Mesenchymal stem cell (in vitro differentiated cells and primary cell): ENCODE data around the gene PHLPP2.

ENCODE experiments used
- DNase-seq: peaks from one replicate; pipeline ENCODE4 v3.0.0-alpha.2; 2013
- H2AFZ ChIP-seq: one replicate; pipeline ENCODE4 v1.6.1; 2013; ENCODE audit warnings: low read depth, mild to moderate bottlenecking, control low read depth, inconsistent platforms, low read length, moderate library complexity
- H2AK5ac ChIP-seq: 2 replicates; pipeline ENCODE4 v1.6.1; 2013; ENCODE audit warnings: low read length, moderate library complexity, mild to moderate bottlenecking, inconsistent platforms; ENCODE audit not compliant: severe bottlenecking
- H2BK120ac ChIP-seq: one replicate; pipeline ENCODE4 v1.6.1; 2013; ENCODE audit warnings: low read depth, mild to moderate bottlenecking, inconsistent platforms, low read length, moderate library complexity
- H2BK12ac ChIP-seq, 2 experiments: one replicate each; pipeline ENCODE4 v1.6.1; 2013; ENCODE audit warnings: inconsistent platforms in 2 of 2, low read length in 2 of 2, mild to moderate bottlenecking in 2 of 2, moderate library complexity in 2 of 2, control low read depth in 1 of 2
- H2BK15ac ChIP-seq: one replicate; pipeline ENCODE4 v1.6.1; 2013; ENCODE audit warnings: mild to moderate bottlenecking, low read depth, inconsistent platforms; ENCODE audit not compliant: poor library complexity, severe bottlenecking
- H2BK5ac ChIP-seq: 2 replicates; pipeline ENCODE4 v1.6.1; 2013; ENCODE audit warnings: low read depth, mild to moderate bottlenecking, low read length, control low read depth, inconsistent platforms; ENCODE audit not compliant: poor library complexity, severe bottlenecking
- H3K14ac ChIP-seq, 2 experiments: one replicate each; pipeline ENCODE4 v1.6.1; 2013; ENCODE audit warnings: inconsistent platforms in 2 of 2, low read length in 2 of 2, control low read depth in 1 of 2, mild to moderate bottlenecking in 1 of 2, moderate library complexity in 1 of 2
- H3K18ac ChIP-seq, 2 experiments: one replicate each; pipeline ENCODE4 v1.6.1; 2013; ENCODE audit warnings: inconsistent platforms in 2 of 2, low read length in 2 of 2, control low read depth in 1 of 2, low read depth in 1 of 2, mild to moderate bottlenecking in 1 of 2
- H3K23ac ChIP-seq, 2 experiments: one replicate each; pipeline ENCODE4 v1.6.1; 2013; ENCODE audit warnings: inconsistent platforms in 2 of 2, low read length in 2 of 2, mild to moderate bottlenecking in 2 of 2, moderate library complexity in 2 of 2, control low read depth in 1 of 2
- H3K27ac ChIP-seq: 2 replicates; pipeline ENCODE4 v1.5.1; 2013; ENCODE audit warnings: mild to moderate bottlenecking, moderate library complexity, low read length, control low read depth, inconsistent platforms; ENCODE audit not compliant: poor library complexity, severe bottlenecking
- H3K27me3 ChIP-seq, 2 experiments: 2 replicates each; pipeline versions ENCODE4 v1.6.1 to v1.7.0; 2013; ENCODE audit warnings: low read length in 2 of 2, mild to moderate bottlenecking in 2 of 2, moderate library complexity in 2 of 2, control low read depth in 1 of 2, inconsistent platforms in 1 of 2; ENCODE audit not compliant: control insufficient read depth in 1 of 2, insufficient read depth in 1 of 2
- H3K36me3 ChIP-seq, 2 experiments: 2 replicates each; pipeline versions ENCODE4 v1.6.1 to v1.7.0; 2013; ENCODE audit warnings: low read length in 2 of 2, control low read depth in 1 of 2, inconsistent platforms in 1 of 2, low read depth in 1 of 2, mild to moderate bottlenecking in 1 of 2; ENCODE audit not compliant: insufficient read depth in 2 of 2, control insufficient read depth in 1 of 2
- H3K4ac ChIP-seq, 2 experiments: one replicate each; pipeline ENCODE4 v1.6.1; 2013; ENCODE audit warnings: inconsistent platforms in 2 of 2, low read length in 2 of 2, mild to moderate bottlenecking in 2 of 2, moderate library complexity in 2 of 2, control low read depth in 1 of 2, low read depth in 1 of 2
- H3K4me1 ChIP-seq: 2 replicates; pipeline ENCODE4 v1.6.1; 2013; ENCODE audit warnings: low read depth, low read length, control low read depth; ENCODE audit not compliant: control insufficient read depth, insufficient read depth
- H3K4me2 ChIP-seq: 2 replicates; pipeline ENCODE4 v1.6.1; 2013; ENCODE audit warnings: low read length, mild to moderate bottlenecking, inconsistent platforms; ENCODE audit not compliant: poor library complexity, severe bottlenecking
- H3K4me3 ChIP-seq, 2 experiments: 2 replicates each; pipeline versions ENCODE4 v1.5.1 to v1.7.0; 2013; ENCODE audit warnings: low read length in 2 of 2, mild to moderate bottlenecking in 2 of 2, control low read depth in 1 of 2, low read depth in 1 of 2; ENCODE audit not compliant: insufficient read depth in 1 of 2
- H3K79me1 ChIP-seq: replicated peaks from 2 replicates; pipeline ENCODE4 v1.6.1; 2013; ENCODE audit warnings: mild to moderate bottlenecking, control low read depth, low read length, inconsistent platforms; ENCODE audit not compliant: poor library complexity, severe bottlenecking
- H3K9ac ChIP-seq: 2 replicates; pipeline ENCODE4 v1.7.0; 2013; ENCODE audit warnings: mild to moderate bottlenecking, low read length, moderate library complexity
- H3K9me3 ChIP-seq: 2 replicates; pipeline ENCODE4 v1.7.0; 2013; ENCODE audit warnings: mild to moderate bottlenecking, low read length; ENCODE audit not compliant: control insufficient read depth
- H4K8ac ChIP-seq: one replicate; pipeline ENCODE4 v1.6.1; 2013; ENCODE audit warnings: inconsistent platforms, mild to moderate bottlenecking, low read length, moderate library complexity
- H4K91ac ChIP-seq: one replicate; pipeline ENCODE4 v1.6.1; 2013; ENCODE audit warnings: mild to moderate bottlenecking, low read length, inconsistent platforms
- WGBS: methylation state at CpG from one replicate; pipeline ENCODE4 v1.1.7; 2013; ENCODE audit warnings: mixed read lengths; 5-methylcytosine and 5-hydroxymethylcytosine counted together

PHLPP2 gene

GRCh38 chr16:71754652-71755051 lies 30.2 kb upstream of the PHLPP2 start:
- no peak overlapping the region for H3K27ac ChIP-seq
- H3K36me3 ChIP-seq: peaks cover 36 to 90% of the 10 kb centered on the region in 2 experiments
- no peak overlapping the region for H3K4me2 ChIP-seq
- H3K9ac ChIP-seq: no peak overlapping the region
- H2BK12ac ChIP-seq: no peak overlapping the region
- H2BK15ac ChIP-seq: no peak overlapping the region
- no peaks in the 10 kb centered on the region for H3K4me1 ChIP-seq
- H2AK5ac ChIP-seq: no peak overlapping the region
- no peak overlapping the region for H4K91ac ChIP-seq
- no peak overlapping the region for H2BK120ac ChIP-seq
- DNase-seq: no peak
- H4K8ac ChIP-seq: no peak overlapping the region
- H3K4ac ChIP-seq: no peak overlapping the region
- no peak overlapping the region for H2AFZ ChIP-seq
- H3K18ac ChIP-seq: no peak overlapping the region
- H3K14ac ChIP-seq: no peak overlapping the region
- H3K4me3 ChIP-seq: no peak overlapping the region
- H3K79me1 ChIP-seq: peaks cover 21% of the 10 kb centered on the region
- no peaks in the 10 kb centered on the region for H3K27me3 ChIP-seq
- no peak overlapping the region for H2BK5ac ChIP-seq
- no CpG with 5 or more reads among the region's 2 CpGs for WGBS
- H3K23ac ChIP-seq: no peak overlapping the region
- H3K9me3 ChIP-seq: no peaks in the 10 kb centered on the region

GRCh38 chr16:71754108-71754507 lies 29.6 kb upstream of the PHLPP2 start:
- Histone ChIP-seq H3K79me1 (peaks cover 19% of the 10 kb centered on the region), H2AFZ (no peak overlapping the region), H3K18ac (no peak overlapping the region), H3K14ac (no peak overlapping the region), H3K4me2 (no peak overlapping the region), H2BK5ac (no peak overlapping the region), H2BK120ac (no peak overlapping the region), H3K36me3 (peaks cover 33 to 94% of the 10 kb centered on the region in 2 experiments), H3K27ac (no peak overlapping the region), H3K9me3 (no peaks in the 10 kb centered on the region), H2BK15ac (no peak overlapping the region), H4K8ac (no peak overlapping the region), H3K4ac (no peak overlapping the region), H3K23ac (no peak overlapping the region), H3K4me1 (no peaks in the 10 kb centered on the region), H4K91ac (no peak overlapping the region), H3K27me3 (no peaks in the 10 kb centered on the region), H2AK5ac (no peak overlapping the region), H3K9ac (no peak overlapping the region), H2BK12ac (no peak overlapping the region), H3K4me3 (no peak overlapping the region)
- no peak for DNase-seq

- Histone ChIP-seq H3K4me1 (no peaks in the 10 kb centered on the region), H3K4me3 (no peak overlapping the region), H3K27ac (no peak overlapping the region), H3K79me1 (peaks cover 13% of the 10 kb centered on the region), H3K9ac (no peak overlapping the region), H3K27me3 (no peaks in the 10 kb centered on the region), H4K91ac (no peak overlapping the region), H2AFZ (no peak overlapping the region), H3K9me3 (no peaks in the 10 kb centered on the region), H2BK15ac (no peak overlapping the region), H3K4ac (no peak overlapping the region), H3K18ac (no peak overlapping the region), H4K8ac (no peak overlapping the region), H2AK5ac (no peak overlapping the region), H3K14ac (no peak overlapping the region), H2BK5ac (no peak overlapping the region), H2BK120ac (no peak overlapping the region), H3K23ac (no peak overlapping the region), H2BK12ac (no peak overlapping the region), H3K4me2 (no peak overlapping the region), H3K36me3 (peaks cover 30 to 92% of the 10 kb centered on the region in 2 experiments)
- 100% methylated on average over 1 of the region's 4 CpGs for WGBS
- DNase-seq: no peak
Observed at GRCh38 chr16:71748226-71748625, 23.7 kb upstream of the PHLPP2 start.

GRCh38 chr16:71746442-71747046 lies 22.0 kb upstream of the PHLPP2 start:
- Histone ChIP-seq H2BK12ac (no peak overlapping the region), H3K9ac (no peak overlapping the region), H3K4me2 (no peak overlapping the region), H2BK5ac (no peak overlapping the region), H3K79me1 (peaks cover 13% of the 10 kb centered on the region), H2AFZ (no peak overlapping the region), H3K4me3 (no peak overlapping the region), H3K14ac (no peak overlapping the region), H3K4ac (no peak overlapping the region), H3K27me3 (no peaks in the 10 kb centered on the region), H3K18ac (no peak overlapping the region), H3K27ac (no peak overlapping the region), H4K8ac (no peak overlapping the region), H2BK120ac (no peak overlapping the region), H3K23ac (no peak overlapping the region), H3K9me3 (no peaks in the 10 kb centered on the region), H3K36me3 (peaks cover 29 to 85% of the 10 kb centered on the region in 2 experiments), H2BK15ac (no peak overlapping the region), H3K4me1 (no peaks in the 10 kb centered on the region), H2AK5ac (no peak overlapping the region), H4K91ac (no peak overlapping the region)
- WGBS: 80% methylated on average over 5 of the region's 7 CpGs
- DNase-seq: peak; percentile 49
